HG03097 (cell line): Measurements from ENCODE around the gene RSAD2.

ENCODE experiments used
- ATAC-seq: cut with Tn5 transposase; IDR thresholded peaks from one replicate; pipeline ENCODE4 v1.9.1; 2021; ENCODE audit not compliant: unreplicated experiment, low FRiP score

RSAD2 gene

DNA sequence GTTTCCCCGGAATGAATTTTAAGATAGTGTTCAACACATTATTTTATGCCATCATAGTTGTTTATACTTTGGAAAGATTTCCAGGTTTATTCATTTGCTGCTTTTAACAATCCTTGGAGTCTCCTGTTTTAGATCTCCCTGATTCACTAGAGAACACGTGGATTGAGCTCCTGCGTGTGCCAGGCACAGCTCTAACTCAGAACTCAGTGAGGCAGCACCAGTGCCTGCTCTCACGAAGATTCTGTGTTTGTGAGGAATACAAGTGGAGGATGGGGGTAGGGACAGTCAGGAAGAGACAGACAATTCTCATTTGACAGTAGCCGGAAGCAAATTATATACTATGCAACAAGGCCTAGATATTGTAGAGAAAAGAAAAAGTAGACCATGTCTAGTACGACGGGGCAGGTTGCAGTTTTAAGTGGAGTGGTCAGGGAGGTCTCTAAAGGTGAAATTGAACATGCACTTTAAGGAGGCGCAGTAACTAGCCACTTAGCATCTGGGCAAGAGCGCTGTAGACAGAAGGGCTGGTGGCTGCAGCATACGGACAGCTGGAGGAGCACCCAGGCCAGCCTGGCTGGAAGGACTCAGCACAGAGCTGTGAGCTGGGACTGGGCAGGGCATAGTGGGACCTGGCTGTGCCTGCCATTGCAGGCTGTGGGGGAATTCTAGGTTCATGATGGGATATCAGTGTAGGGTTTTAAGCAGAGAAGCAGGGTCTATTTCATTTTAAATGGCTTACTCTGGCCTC is 63.9 kb downstream of the RSAD2 start:
- no peak for ATAC-seq

DNA sequence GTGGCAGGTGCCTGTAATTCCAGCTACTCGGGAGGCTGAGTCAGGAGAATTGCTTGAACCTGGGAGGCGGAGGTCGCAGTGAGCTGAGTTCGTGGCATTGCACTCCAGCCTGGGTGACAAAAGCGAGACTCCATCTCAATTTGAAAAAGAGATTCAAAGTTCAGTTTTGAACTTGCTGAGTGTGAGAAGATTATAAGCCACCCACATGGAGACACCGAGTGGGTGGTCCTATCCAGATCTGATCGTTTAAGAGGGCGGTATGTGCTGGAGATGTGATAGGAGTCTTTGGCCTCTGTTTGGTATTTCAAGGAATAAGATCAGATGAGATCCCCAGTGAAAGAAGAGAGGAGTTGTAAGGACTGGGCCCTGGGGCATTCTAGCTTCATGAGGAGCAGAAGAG is 65.3 kb downstream of the RSAD2 start:
- no peak for ATAC-seq

DNA sequence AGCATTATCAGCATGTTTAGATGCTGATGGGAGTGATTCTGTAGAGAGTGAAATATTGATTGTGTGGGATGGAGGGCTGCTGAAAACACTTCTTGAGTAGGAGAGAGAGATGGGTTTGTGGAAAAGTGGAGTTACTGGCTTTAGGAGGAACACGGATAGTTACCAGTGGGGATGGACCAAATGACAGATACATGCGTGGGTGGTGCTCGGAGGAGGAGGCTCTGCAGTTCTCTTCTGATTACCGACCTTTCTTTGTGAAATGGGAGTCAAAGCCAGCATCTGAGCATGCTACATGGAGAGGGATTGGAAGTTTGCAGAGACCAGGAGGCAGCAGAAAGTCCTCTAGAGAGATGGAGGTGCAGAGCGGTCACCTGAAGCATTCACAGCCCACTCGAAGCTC is 65.9 kb downstream of the RSAD2 start:
- no peak for ATAC-seq

DNA sequence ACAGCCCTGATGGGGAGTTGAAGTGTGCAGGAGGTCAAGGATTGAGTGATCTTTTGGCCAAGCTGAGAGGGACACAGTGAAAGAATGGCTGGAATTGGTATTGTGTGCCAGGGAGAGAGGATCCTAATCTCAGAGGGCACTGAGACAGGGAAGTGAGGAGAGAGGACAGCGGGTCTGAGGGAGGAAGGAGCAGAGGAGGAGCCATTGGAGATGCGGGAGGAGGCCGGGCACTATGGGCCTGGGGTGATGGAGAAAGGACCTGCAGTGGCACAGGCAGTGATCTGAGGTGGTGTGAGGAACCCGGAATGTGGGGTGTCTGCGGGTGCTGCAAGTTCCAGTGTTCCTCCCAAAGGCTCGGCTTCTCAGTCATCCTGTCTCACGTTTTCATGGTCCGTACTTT is 66.4 kb downstream of the RSAD2 start:
- no peak for ATAC-seq

DNA sequence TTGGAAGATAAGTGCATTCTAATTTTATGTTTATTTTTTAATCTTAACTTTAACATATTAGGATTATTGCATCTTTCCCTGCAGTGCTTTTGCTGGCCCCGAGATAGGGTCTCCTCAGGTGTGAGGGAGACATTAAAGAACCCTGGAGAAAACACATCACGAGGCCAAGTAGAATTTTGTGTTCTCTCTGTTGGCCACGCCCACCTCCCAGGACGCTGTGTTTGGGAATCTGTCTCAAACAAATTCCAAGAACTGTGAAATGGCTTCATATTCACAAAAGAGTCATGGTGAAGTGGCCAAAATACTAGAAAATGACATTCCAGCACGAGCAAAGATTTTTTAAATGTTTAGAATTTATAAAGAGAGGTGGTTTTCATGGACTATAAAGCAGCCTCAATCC is 67.0 kb downstream of the RSAD2 start:
- no peak for ATAC-seq

DNA sequence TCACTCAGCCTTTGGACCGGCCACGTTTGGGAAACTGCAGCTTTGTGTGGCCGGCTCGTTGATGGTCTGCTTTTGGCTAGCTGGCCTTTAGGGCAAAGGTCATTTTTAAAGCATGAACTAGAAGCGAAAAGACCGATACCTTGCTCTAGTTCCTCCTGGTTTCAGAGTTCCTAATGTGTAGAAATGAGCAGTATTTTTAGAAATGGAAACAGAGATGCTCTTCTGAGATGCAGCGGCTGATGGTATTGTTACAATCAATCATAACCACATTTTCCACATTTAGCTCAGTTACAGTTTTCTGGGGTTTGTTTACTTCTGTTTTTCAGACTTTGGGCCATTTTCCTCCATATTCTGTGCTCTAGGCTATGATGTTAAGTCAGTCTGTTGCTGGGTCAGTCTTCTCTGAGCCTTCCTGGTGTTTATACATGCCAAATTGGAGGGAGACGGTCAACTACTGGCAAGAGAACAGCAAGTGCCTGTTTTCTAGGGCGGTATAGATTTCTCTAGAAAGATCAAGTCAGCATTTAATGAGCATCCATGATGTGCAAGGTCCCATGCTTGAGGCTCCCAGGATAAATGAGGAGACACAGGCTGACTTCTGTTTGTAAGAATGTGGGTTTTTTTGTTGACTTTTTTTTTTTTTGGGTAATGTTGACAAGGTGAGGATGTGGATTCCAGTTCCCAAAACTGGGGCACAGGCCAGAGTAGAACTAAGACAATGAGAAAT is 67.7 kb downstream of the RSAD2 start:
- peak; percentile 86 for ATAC-seq

DNA sequence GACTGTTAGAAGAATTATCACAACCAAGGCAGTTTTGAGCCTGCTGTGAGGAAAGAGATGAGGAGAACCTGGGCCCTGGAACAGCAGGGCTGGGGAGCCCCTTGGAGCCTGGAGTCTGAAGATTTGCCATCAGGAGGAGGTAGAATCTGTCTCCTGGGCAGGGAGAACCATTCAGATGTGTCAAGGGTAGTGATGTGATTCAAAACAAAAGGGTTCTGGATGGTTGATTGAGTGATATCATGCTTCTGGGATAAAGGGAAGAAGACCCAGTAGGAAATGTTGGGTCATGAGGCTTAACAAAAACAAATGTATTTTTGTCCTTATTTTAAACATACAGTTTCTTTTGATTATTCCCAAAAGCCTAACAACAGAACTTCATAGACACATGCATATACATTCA is 68.2 kb downstream of the RSAD2 start:
- no peak for ATAC-seq

DNA sequence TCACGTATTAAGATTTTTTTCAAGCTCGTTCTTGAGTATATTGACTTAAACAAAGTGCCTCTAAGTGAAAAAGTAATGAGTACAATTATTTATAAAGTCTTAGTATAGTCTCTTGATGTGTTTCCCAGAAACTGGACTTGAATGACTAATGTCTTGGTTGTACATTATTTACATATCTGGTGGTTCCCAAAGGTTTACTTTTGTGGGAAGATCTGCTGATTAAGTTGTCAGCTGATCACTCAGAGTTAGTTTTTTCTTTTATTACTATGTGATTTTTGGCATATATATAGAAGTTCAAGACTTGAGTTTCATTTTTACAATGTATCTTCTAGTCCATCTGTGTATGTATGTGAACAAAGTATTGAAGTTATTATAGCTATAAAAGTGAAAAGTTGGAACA is 69.1 kb downstream of the RSAD2 start:
- no peak for ATAC-seq
